Psoas muscle (tissue), 8 donors: ENCODE results near the gene SPATA6. TPM values are rescaled to one million over a fixed set of nuclear protein-coding genes. Genes with fewer than 3 reads are reported as not detected.
"Not testable (repeated sequence)": the region's sequence is repeated elsewhere in the genome, so short reads cannot be mapped to it uniquely, and the experiment has no call there.

ENCODE experiments used
- ATAC-seq, 4 donors: fragments of 200-7000 bp; cut with Tn5 transposase; one replicate each; pipeline ENCODE4 v1.9.1; 2020; ENCODE audit warnings: moderate library complexity in 3 of 4, mild to moderate bottlenecking in 2 of 4
- DNase-seq, 2 donors: peaks; one replicate each; pipeline ENCODE4 v3.0.0-alpha.2; 2020
- H3K27ac ChIP-seq: fragments of 200-600 bp; one replicate; pipeline ENCODE4 v1.8.0; 2022
- H3K27me3 ChIP-seq, 3 donors: fragments of 200-600 bp in 1 of 3; one replicate each; pipeline versions ENCODE4 v1.6.1 to v1.8.0; 2013 to 2022; ENCODE audit warnings: low read length in 2 of 3, mild to moderate bottlenecking in 2 of 3, moderate library complexity in 1 of 3; ENCODE audit not compliant: insufficient read depth in 3 of 3
- H3K36me3 ChIP-seq, 2 donors: fragments of 200-600 bp in 1 of 2; one replicate each; pipeline versions ENCODE4 v1.6.1 to v1.8.0; 2013 to 2022; ENCODE audit warnings: low read depth in 1 of 2, mild to moderate bottlenecking in 1 of 2, moderate library complexity in 1 of 2; ENCODE audit not compliant: insufficient read depth in 1 of 2
- H3K4me1 ChIP-seq: fragments of 200-600 bp; one replicate; pipeline ENCODE4 v1.8.0; 2022
- H3K4me3 ChIP-seq: fragments of 200-600 bp; one replicate; pipeline ENCODE4 v1.8.0; 2022; ENCODE audit warnings: mild to moderate bottlenecking
- H3K9me3 ChIP-seq: fragments of 200-600 bp; one replicate; pipeline ENCODE4 v1.8.0; 2022
- CTCF ChIP-seq: fragments of 200-600 bp; IDR thresholded peaks from one replicate; pipeline ENCODE4 v1.8.0; 2022; ENCODE audit warnings: antibody characterized with exemption
- WGBS, 3 donors: extraction: QIAGEN DNeasy Blood & Tissue Kit; methylation state at CpG; one replicate each; pipeline versions ENCODE4 v1.1.6 to v1.1.7; 2013; 5-methylcytosine and 5-hydroxymethylcytosine counted together
- intact Hi-C, 2 donors: fragments of 100-400 bp; cut with DNase I; formaldehyde crosslinking; loops; one replicate each; pipeline versions ENCODE4 v1.11.0 to v1.14.2; 2022
- polyA plus RNA-seq, 3 donors: library from polyadenylated mRNA; stranded (reverse); fragments of 200-250 nt; gene quantifications; one replicate each; pipeline ENCODE4 v1.2.3, GENCODE V29; 2013
- total RNA-seq, 4 donors: library from RNA; stranded (reverse); fragmentation: NEBNext Ultra II Directional in 2 of 4; extraction: Animal tissue kit (Norgen Biotek cat#: 25700) in 2 of 4; gene quantifications; one replicate each; pipeline versions ENCODE4 v1.2.1 to v1.2.4, GENCODE V29; 2021 to 2023
- donor health status: healthy with polysubstance abuse.
- donor health status: DM: no; HTN: no; CAD: no; lungs with moderate emphysema.
- donor health status: Bipolar disorder and iron deficiency.
- donor health status: healthy.
- donor health status: DM: yes; HTN: yes; CAD: no.
- donor health status: DM: no; HTN: no; CAD: no.
- donor health status: DM: no; HTN: no; CAD: no.
- donor health status: DM: yes; HTN: yes; CAD: no.

SPATA6 gene
- total and polyA plus RNA-seq, 7 donors = 0.63 to 5.3 (median 3.0) TPM

- DNase-seq (no peak), ATAC-seq (no peak)
- WGBS, 3 donors = 84 to 97% (median 95%) methylated on average over 2 of the region's 2 CpGs
- no peaks in the 10 kb centered on the region for H3K4me1 ChIP-seq
- H3K9me3 ChIP-seq = peaks cover 14% of the 10 kb centered on the region
- H3K36me3 ChIP-seq = no peaks in the 10 kb centered on the region
- intact Hi-C loops = no loop called here
- no peak overlapping the region for H3K27ac ChIP-seq
- no peak for TF ChIP-seq CTCF
- H3K27me3 ChIP-seq = no peaks in the 10 kb centered on the region
- H3K4me3 ChIP-seq = no peak overlapping the region
These were observed 142.1 kb downstream of the SPATA6 start for GRCh38 chr1:48329905-48330304.

GRCh38 chr1:48329486-48329885 is 142.5 kb downstream of the SPATA6 start:
- DNase-seq = no peak
- H3K36me3 ChIP-seq = no peaks in the 10 kb centered on the region
- H3K27ac ChIP-seq = no peak overlapping the region
- no peak for TF ChIP-seq CTCF
- H3K27me3 ChIP-seq = no peaks in the 10 kb centered on the region
- WGBS, 3 donors = 73 to 78% (median 77%) methylated on average over 7 of the region's 7 CpGs
- intact Hi-C loops = no loop called here
- no peaks in the 10 kb centered on the region for H3K4me1 ChIP-seq
- ATAC-seq = no peak
- no peak overlapping the region for H3K4me3 ChIP-seq
- H3K9me3 ChIP-seq = peaks cover 12% of the 10 kb centered on the region

GRCh38 chr1:48311829-48312228 is 160.2 kb downstream of the SPATA6 start:
- WGBS, 3 donors = 94 to 99% (median 97%) methylated on average over 11 of the region's 11 CpGs
- H3K27me3 ChIP-seq, H3K4me3 ChIP-seq, DNase-seq, H3K4me1 ChIP-seq, H3K27ac ChIP-seq, H3K36me3 ChIP-seq, H3K9me3 ChIP-seq, intact Hi-C loops, ATAC-seq: not testable (repeated sequence)

GRCh38 chr1:48309564-48310082 is 162.4 kb downstream of the SPATA6 start:
- no peak overlapping the region for H3K4me3 ChIP-seq
- no peaks in the 10 kb centered on the region for H3K27me3 ChIP-seq
- no peaks in the 10 kb centered on the region for H3K4me1 ChIP-seq
- DNase-seq (no peak), ATAC-seq (no peak)
- WGBS, 3 donors = 95 to 98% (median 96%) methylated on average over 2 of the region's 2 CpGs
- no peaks in the 10 kb centered on the region for H3K36me3 ChIP-seq
- no peak for TF ChIP-seq CTCF
- H3K27ac ChIP-seq = no peak overlapping the region
- no peaks in the 10 kb centered on the region for H3K9me3 ChIP-seq
- intact Hi-C loops = no loop called here

GRCh38 chr1:48302652-48303051 is 169.4 kb downstream of the SPATA6 start:
- intact Hi-C loops = no loop called here
- no peak for DNase-seq
- Histone ChIP-seq H3K36me3 (no peaks in the 10 kb centered on the region), H3K9me3 (no peaks in the 10 kb centered on the region), H3K4me3 (no peak overlapping the region), H3K27me3 (no peaks in the 10 kb centered on the region), H3K27ac (no peak overlapping the region), H3K4me1 (no peaks in the 10 kb centered on the region)
- no peak for TF ChIP-seq CTCF
- ATAC-seq = no peak
